Hepatocyte (in vitro differentiated cells): ENCODE results near the gene AMPD2. TPM values are rescaled to one million over a fixed set of nuclear protein-coding genes. Genes with fewer than 3 reads are reported as not detected.

Experiments used
- DNase-seq: peaks from one replicate; pipeline ENCODE4 v3.0.0-alpha.2; 2016; ENCODE audit warnings: low spot score
- H2AFZ ChIP-seq: fragments of 200-600 bp; sonication (generic); 2 replicates; pipeline ENCODE4 v1.6.0; 2016; ENCODE audit warnings: antibody characterized with exemption, mild to moderate bottlenecking
- H3K27ac ChIP-seq: fragments of 200-600 bp; sonication (generic); 2 replicates; pipeline ENCODE4 v1.5.1; 2016; ENCODE audit warnings: mild to moderate bottlenecking
- H3K27me3 ChIP-seq: fragments of 200-600 bp; sonication (generic); 2 replicates; pipeline ENCODE4 v1.6.1; 2016
- H3K36me3 ChIP-seq: fragments of 200-600 bp; sonication (generic); replicated peaks from 2 replicates; pipeline ENCODE4 v1.5.1; 2016; ENCODE audit warnings: low read depth; ENCODE audit not compliant: insufficient read depth
- H3K4me1 ChIP-seq: fragments of 200-600 bp; sonication (generic); 2 replicates; pipeline ENCODE4 v1.5.1; 2016; ENCODE audit warnings: mild to moderate bottlenecking, moderate library complexity; ENCODE audit not compliant: insufficient read depth
- H3K4me2 ChIP-seq: fragments of 200-600 bp; sonication (generic); 2 replicates; pipeline ENCODE4 v1.6.0; 2016
- H3K4me3 ChIP-seq: fragments of 200-600 bp; sonication (generic); 2 replicates; pipeline ENCODE4 v1.5.1; 2016; ENCODE audit warnings: mild to moderate bottlenecking
- H3K79me2 ChIP-seq: fragments of 200-600 bp; sonication (generic); 2 replicates; pipeline ENCODE4 v1.6.0; 2017; ENCODE audit warnings: mild to moderate bottlenecking
- H3K9me2 ChIP-seq: fragments of 200-600 bp; sonication (generic); replicated peaks from 2 replicates; pipeline ENCODE4 v1.6.0; 2017; ENCODE audit warnings: mild to moderate bottlenecking; ENCODE audit not compliant: insufficient read depth
- H3K9me3 ChIP-seq: fragments of 200-600 bp; sonication (generic); 2 replicates; pipeline ENCODE4 v1.5.1; 2016; ENCODE audit warnings: low read depth, mild to moderate bottlenecking
- H4K20me1 ChIP-seq: fragments of 200-600 bp; sonication (generic); 2 replicates; pipeline ENCODE4 v1.6.0; 2016; ENCODE audit warnings: mild to moderate bottlenecking; ENCODE audit not compliant: insufficient read depth, poor library complexity, severe bottlenecking
- CTCF ChIP-seq: fragments of 200-600 bp; sonication (generic); IDR thresholded peaks from 2 replicates; pipeline ENCODE4 v1.5.1; 2016; ENCODE audit warnings: antibody characterized with exemption, mild to moderate bottlenecking; ENCODE audit not compliant: poor library complexity
- EZH2 ChIP-seq: fragments of 200-600 bp; sonication (generic); IDR thresholded peaks from 2 replicates; pipeline ENCODE4 v1.6.1; 2016; ENCODE audit warnings: antibody characterized with exemption, mild to moderate bottlenecking, borderline replicate concordance
- EZH2phosphoT487 ChIP-seq: fragments of 200-600 bp; sonication (generic); IDR thresholded peaks from one replicate; pipeline ENCODE4 v1.6.1; 2018; ENCODE audit warnings: antibody characterized with exemption, mild to moderate bottlenecking, low read depth, moderate library complexity; ENCODE audit not compliant: unreplicated experiment, severe bottlenecking
- WGBS: methylation state at CpG from one replicate; pipeline ENCODE4 v1.1.6; 2016; ENCODE audit warnings: low lambda C conversion rate; ENCODE audit errors: missing lambda C conversion rate; 5-methylcytosine and 5-hydroxymethylcytosine counted together
- polyA plus RNA-seq: library from polyadenylated mRNA; unstranded; fragments of >200 nt; fragmentation: Nextera tagmentation; extraction: Ambion mirVana; gene quantifications from 2 replicates; pipeline ENCODE4 v1.2.1, GENCODE V29; 2016
- total RNA-seq: library from RNA; depleted of rRNA; stranded (reverse); fragments of >200 nt; gene quantifications from 2 replicates; pipeline ENCODE4 v1.2.3, GENCODE V29; 2014

AMPD2 gene
- total and polyA plus RNA-seq, 2 experiments from 2014 or later = 80.9 to 81.9 TPM

- no peaks in the 10 kb centered on the region for H3K27me3 ChIP-seq
- peak overlapping the region; percentile 1 for H3K4me3 ChIP-seq
- no peak for TF ChIP-seq EZH2
- no peak for TF ChIP-seq CTCF
- no peak for TF ChIP-seq EZH2phosphoT487
- 43% methylated on average over 9 of the region's 9 CpGs for WGBS
- no peaks in the 10 kb centered on the region for H3K36me3 ChIP-seq
- H3K79me2 ChIP-seq = peaks cover 44% of the 10 kb centered on the region
- peaks cover 30% of the 10 kb centered on the region for H4K20me1 ChIP-seq
- H3K27ac ChIP-seq = peak overlapping the region; percentile 89
- no peak for DNase-seq
- H3K9me3 ChIP-seq = no peaks in the 10 kb centered on the region
- peaks cover 21% of the 10 kb centered on the region for H3K4me1 ChIP-seq
- H2AFZ ChIP-seq = peak overlapping the region; percentile 82
- H3K9me2 ChIP-seq = no peaks in the 10 kb centered on the region
- H3K4me2 ChIP-seq = peak overlapping the region; percentile 93
These were observed 719 bp upstream of the AMPD2 start for GRCh38 chr1:109618661-109619575.

GRCh38 chr1:109620401-109620791 lies 759 bp downstream of the AMPD2 start:
- peaks cover 41% of the 10 kb centered on the region for H4K20me1 ChIP-seq
- H3K9me2 ChIP-seq = no peaks in the 10 kb centered on the region
- 0% methylated on average over 8 of the region's 9 CpGs for WGBS
- peaks cover 29% of the 10 kb centered on the region for H3K4me1 ChIP-seq
- peaks cover 56% of the 10 kb centered on the region for H3K79me2 ChIP-seq
- peak overlapping the region; percentile 89 for H3K27ac ChIP-seq
- H2AFZ ChIP-seq = peak overlapping the region; percentile 82
- no peaks in the 10 kb centered on the region for H3K27me3 ChIP-seq
- H3K9me3 ChIP-seq = no peaks in the 10 kb centered on the region
- H3K36me3 ChIP-seq = no peaks in the 10 kb centered on the region
- H3K4me3 ChIP-seq = peak overlapping the region; percentile 76
- peak; percentile 68 for DNase-seq
- peak overlapping the region; percentile 93 for H3K4me2 ChIP-seq
- TF ChIP-seq EZH2phosphoT487 = no peak
- TF ChIP-seq CTCF = no peak

- H3K4me2 ChIP-seq = peak overlapping the region; percentile 93
- TF ChIP-seq EZH2 (no peak), EZH2phosphoT487 (no peak), CTCF (no peak)
- WGBS = 0% methylated on average over 18 of the region's 18 CpGs
- H2AFZ ChIP-seq = peak overlapping the region; percentile 82
- peak; percentile 97 for DNase-seq
- no peaks in the 10 kb centered on the region for H3K9me2 ChIP-seq
- H4K20me1 ChIP-seq = peaks cover 45% of the 10 kb centered on the region
- peaks cover 56% of the 10 kb centered on the region for H3K79me2 ChIP-seq
- H3K27ac ChIP-seq = peak overlapping the region; percentile 89
- H3K4me3 ChIP-seq = peak overlapping the region; percentile 76
- no peaks in the 10 kb centered on the region for H3K9me3 ChIP-seq
- no peaks in the 10 kb centered on the region for H3K27me3 ChIP-seq
- H3K36me3 ChIP-seq = no peaks in the 10 kb centered on the region
- peaks cover 29% of the 10 kb centered on the region for H3K4me1 ChIP-seq
These were observed 1.2 kb downstream of the AMPD2 start for GRCh38 chr1:109620841-109621286.
